ENCODE measurements around the gene WDR38.
"Not testable (repeated sequence)": the region's sequence is repeated elsewhere in the genome, so short reads cannot be mapped to it uniquely, and the experiment has no call there.

Gene WDR38

GRCh38 chr9:124830593-124830992, 22.7 kb upstream of the WDR38 start:
- POLR2A ChIA-PET: no interaction called here
- TF ChIP-seq, protein P1, sequence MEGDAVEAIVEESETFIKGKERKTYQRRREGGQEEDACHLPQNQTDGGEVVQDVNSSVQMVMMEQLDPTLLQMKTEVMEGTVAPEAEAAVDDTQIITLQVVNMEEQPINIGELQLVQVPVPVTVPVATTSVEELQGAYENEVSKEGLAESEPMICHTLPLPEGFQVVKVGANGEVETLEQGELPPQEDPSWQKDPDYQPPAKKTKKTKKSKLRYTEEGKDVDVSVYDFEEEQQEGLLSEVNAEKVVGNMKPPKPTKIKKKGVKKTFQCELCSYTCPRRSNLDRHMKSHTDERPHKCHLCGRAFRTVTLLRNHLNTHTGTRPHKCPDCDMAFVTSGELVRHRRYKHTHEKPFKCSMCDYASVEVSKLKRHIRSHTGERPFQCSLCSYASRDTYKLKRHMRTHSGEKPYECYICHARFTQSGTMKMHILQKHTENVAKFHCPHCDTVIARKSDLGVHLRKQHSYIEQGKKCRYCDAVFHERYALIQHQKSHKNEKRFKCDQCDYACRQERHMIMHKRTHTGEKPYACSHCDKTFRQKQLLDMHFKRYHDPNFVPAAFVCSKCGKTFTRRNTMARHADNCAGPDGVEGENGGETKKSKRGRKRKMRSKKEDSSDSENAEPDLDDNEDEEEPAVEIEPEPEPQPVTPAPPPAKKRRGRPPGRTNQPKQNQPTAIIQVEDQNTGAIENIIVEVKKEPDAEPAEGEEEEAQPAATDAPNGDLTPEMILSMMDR (IDR thresholded peaks at IDR 0.05; ENCODE audit: control extremely low read depth, extremely low read depth, low read depth, missing control alignments): no peak
- CTCF ChIA-PET: interaction anchor here (0.9 to 8.0 kb wide), 5 partner anchors 11 to 59 kb away, joined by 4 to 70 read pairs (median 9); partner anchors contain the start of gene WDR38
- DNase-seq (ENCODE audit: extremely low spot score): no peak

- TF ChIP-seq, protein P1 (IDR thresholded peaks at IDR 0.05; ENCODE audit: control extremely low read depth, extremely low read depth, low read depth, missing control alignments): no peak
- ChIA-PET CTCF (interaction anchor here (0.9 to 8.0 kb wide), 12 partner anchors 9 to 60 kb away, joined by 3 to 70 read pairs (median 5); partner anchors contain the start of genes NR6A1 and WDR38), POLR2A (no interaction called here)
- DNase-seq (ENCODE audit: extremely low spot score): no peak
Measured at GRCh38 chr9:124831642-124832364, 21.5 kb upstream of the WDR38 start.

DNA sequence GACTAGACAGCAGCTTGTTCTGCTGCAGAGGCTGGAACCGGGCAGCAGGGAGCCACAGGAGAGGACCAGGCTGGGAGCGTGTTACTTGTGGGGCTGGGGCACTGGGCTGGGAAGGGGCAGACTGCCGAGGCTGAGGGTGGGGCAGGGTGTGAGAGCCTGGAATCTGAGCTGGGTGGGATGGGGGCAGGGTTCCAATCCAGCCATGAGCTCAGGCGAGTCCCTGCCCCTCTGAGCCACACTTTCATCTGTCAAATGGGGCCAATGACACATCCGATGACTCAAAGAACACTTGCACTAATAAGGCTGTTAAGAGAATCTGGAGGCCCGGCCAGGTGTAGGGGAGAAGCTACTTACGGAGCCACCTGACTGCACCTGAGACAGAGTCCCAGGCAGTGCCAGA, 18.7 kb upstream of the WDR38 start:
- no peak for DNase-seq (ENCODE audit: extremely low spot score)
- TF ChIP-seq, protein P1 (IDR thresholded peaks at IDR 0.05; ENCODE audit: control extremely low read depth, extremely low read depth, low read depth, missing control alignments): no peak
- POLR2A ChIA-PET: no interaction called here
- CTCF ChIA-PET: interaction anchor here (0.6 to 11.6 kb wide), 7 partner anchors 7 to 1965 kb away, joined by 3 to 172 read pairs (median 4); partner anchors contain the start of genes NR6A1 and WDR38

DNA sequence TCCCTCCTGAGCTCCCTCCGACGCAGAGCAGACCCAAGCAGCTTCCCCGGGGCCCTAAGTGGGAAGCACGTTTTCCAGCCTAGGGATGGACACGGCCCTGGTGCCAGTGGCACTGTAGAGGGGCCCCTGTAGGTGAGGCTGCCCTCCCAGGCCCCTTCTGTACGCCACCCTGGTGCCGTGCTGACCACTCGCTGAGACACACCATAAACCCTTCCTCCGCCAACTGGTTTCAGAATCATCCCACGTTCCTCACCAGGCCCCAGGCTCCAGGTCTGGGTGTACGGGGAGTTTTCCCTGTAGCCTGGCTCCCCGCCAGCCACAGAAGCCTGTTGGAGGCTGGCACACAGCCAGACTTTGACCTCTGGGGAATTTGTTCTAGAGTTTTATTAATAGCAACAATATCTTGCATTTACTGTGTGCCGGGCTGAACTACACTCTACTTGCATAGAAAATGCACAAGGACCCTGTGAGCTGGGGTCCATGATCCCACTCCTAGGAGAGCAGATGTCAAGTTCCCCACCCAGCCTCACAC, 18.2 kb upstream of the WDR38 start:
- TF ChIP-seq, protein P1 (IDR thresholded peaks at IDR 0.05; ENCODE audit: control extremely low read depth, extremely low read depth, low read depth, missing control alignments): no peak

GRCh38 chr9:124838132-124838531, 15.1 kb upstream of the WDR38 start:
- POLR2A ChIA-PET; DNase-seq (ENCODE audit: extremely low spot score): not testable (repeated sequence)
- CTCF ChIA-PET: interaction anchor here (1.1 to 11.6 kb wide), 4 partner anchors 13 to 65 kb away, joined by 3 to 172 read pairs (median 4); partner anchors contain the start of genes OLFML2A and WDR38

More for the DNA sequence above, 18.2 kb upstream of the WDR38 start:
- CTCF ChIA-PET: interaction anchor here (0.6 to 11.6 kb wide), 7 partner anchors 9 to 1964 kb away, joined by 3 to 172 read pairs (median 4); partner anchors contain the start of genes NR6A1 and WDR38
- no peak for DNase-seq (ENCODE audit: extremely low spot score)
- POLR2A ChIA-PET: no interaction called here

DNA sequence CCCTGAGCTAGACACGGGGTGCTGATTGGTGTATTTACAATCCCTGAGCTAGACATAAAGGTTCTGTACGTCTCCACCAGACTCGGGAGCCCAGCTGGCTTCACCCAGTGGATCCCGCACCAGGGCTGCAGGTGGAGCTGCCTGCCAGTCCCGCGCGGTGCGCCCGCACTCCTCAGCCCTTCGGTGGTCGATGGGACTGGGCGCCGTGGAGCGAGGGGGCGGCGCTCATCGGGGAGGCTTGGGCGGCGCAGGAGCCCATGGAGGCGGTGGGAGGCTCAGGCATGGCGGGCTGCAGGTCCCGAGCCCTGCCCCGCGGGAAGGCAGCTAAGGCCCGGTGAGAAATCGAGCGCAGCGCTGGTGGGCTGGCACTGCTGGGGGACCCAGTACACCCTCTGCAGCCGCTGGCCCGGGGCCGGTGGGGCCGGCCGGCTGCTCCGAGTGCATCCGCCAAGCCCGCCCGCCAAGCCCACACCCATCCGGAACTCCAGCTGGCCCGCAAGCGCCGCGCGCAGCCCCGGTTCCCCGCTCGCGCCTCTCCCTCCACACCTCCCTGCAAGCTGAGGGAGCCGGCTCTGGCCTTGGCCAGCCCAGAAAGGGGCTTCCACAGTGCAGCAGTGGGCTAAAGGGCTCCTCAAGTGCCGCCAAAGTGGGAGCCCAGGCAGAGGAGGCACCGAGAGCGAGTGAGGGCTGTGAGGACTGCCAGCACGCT, 14.5 kb upstream of the WDR38 start:
- DNase-seq (ENCODE audit: extremely low spot score): not testable (repeated sequence)
- ChIA-PET POLR2A (interaction anchor here (1.7 kb wide), 1 partner anchor 23 kb away, joined by 4 read pairs; the partner anchor contains the start of genes ARPC5L and RPL35), CTCF (interaction anchor here (1.5 to 26.0 kb wide), 3 partner anchors 13 to 66 kb away, joined by 4 to 814 read pairs (median 172); partner anchors contain the start of genes NR6A1, OLFML2A and WDR38)

DNA sequence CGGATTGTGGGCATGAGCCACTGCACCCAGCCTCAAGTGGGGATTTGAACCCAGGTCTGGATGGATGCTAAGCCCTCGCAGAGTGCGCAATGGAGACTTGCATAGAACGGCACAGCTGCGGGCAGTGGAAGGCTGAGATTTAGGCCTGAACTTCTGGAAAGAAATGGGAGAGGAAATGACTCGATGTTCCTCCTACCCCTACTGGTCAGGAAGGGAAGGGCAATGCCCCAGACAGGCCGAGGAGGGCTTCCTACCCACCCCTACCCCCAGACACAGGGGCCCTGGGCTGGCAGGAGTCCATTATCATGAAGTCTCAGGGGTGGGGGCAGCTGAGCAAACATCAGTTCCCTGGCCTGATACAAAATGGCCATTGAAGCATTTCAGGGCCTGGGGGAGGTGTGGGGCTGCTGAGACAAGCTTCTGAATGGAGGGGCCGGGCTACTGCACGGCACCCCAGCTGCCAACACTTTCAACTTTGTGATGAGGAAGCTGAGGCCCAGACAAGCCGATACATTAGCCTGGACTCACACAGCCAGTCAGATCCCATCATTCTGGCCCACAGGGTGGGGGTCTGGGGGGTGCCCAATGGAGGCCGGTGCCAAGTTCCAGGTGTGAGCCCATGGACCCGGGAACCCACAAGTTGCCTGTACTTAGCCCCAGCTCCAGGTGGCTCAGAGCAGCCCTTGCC, 13.5 kb upstream of the WDR38 start:
- POLR2A ChIA-PET: interaction anchor here (1.7 kb wide), 1 partner anchor 22 kb away, joined by 4 read pairs; the partner anchor contains the start of genes ARPC5L and RPL35
- DNase-seq (ENCODE audit: extremely low spot score): no peak
- TF ChIP-seq, protein P1 (IDR thresholded peaks at IDR 0.05; ENCODE audit: control extremely low read depth, extremely low read depth, low read depth, missing control alignments): no peak
- CTCF ChIA-PET: interaction anchor here (0.7 to 26.0 kb wide), 13 partner anchors 7 to 128 kb away, joined by 3 to 814 read pairs (median 4); partner anchors contain the start of genes NR6A1, OLFML2A and WDR38
